GM08714 (cell line): ENCODE results near the gene SLC7A6.
A peak's percentile ranks its signal among the peaks of the same experiment; 100 is the strongest.

Experiments
- H3K4me3 ChIP-seq: fragments of 200-500 bp; sonication (Bioruptor generic); 2 replicates; pipeline ENCODE4 v1.5.1; 2014; ENCODE audit warnings: mild to moderate bottlenecking, low read length, inconsistent platforms
- ZNF274 ChIP-seq: IDR thresholded peaks from 2 replicates; pipeline ENCODE4 v1.6.1; 2012; ENCODE audit warnings: mild to moderate bottlenecking, low read depth, low read length

Gene SLC7A6

DNA sequence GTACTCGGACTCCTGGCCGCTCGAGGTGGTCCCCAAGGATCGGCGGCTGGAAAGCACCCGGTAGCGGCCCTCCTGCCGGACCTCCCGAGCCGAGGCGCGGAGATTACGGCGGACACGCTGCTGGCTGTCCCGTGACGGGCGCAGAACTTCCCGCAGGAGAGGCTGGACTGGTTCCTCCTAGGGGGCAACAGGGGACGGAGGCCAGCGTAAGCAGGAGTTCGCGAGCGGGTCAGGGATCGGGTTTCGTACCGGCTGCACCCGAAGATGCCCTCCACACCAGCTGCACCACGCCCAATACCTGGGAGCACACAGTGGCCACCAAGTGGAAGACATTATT, 46.1 kb downstream of the SLC7A6 start:
- TF ChIP-seq ZNF274, result no peak
- H3K4me3 ChIP-seq, result peak overlapping the region; percentile 75

DNA sequence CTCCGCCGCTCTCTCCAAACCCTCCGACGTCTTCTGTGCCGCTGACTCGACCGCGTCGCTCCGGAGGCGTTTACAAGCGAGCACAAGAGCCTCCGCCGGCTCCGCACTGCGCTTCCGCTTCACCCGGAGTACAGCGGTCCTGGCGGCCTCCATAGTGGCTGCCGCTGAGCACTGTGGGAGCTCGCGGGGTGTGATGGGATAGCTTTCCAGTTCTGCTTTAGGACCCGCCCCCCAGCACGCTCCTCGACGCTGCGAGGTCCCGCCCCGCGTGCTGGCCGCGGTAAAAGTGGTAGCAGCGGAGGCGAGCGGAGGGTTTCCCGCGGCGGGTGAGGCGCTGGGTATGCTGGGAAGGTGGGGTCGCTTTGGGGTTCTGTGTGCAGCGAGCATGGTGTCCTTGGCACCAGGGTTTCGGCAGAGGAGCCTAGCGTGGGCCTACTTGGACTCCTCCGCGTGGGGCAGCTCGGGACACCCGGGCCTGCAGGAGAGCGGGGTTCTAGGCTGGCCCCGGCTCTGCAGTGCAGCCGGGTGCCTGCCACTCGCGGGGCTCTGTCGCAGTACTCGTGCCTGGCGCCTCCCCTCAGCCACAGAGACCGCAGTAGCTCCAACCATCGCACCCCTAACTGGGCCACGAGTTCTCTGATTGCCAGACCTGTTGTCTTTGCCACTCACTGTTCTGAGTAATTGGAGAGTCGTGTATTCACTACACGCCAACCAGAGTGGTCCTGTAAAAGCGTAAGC, 46.6 kb downstream of the SLC7A6 start, which contains the start of the genes PRMT7 and SLC7A6OS:
PRMT7 (plus strand) TSS at position 246 of the 738 bp plus-strand sequence. CDS start 4,961 bp downstream, outside the sequence.
SLC7A6OS (minus strand) TSS at position 173 of the 738 bp plus-strand sequence; CDS start at position 153, 20 bp downstream.
- TF ChIP-seq ZNF274, result no peak
- peak within 1 kb of the TSS; percentile 75 for H3K4me3 ChIP-seq

DNA sequence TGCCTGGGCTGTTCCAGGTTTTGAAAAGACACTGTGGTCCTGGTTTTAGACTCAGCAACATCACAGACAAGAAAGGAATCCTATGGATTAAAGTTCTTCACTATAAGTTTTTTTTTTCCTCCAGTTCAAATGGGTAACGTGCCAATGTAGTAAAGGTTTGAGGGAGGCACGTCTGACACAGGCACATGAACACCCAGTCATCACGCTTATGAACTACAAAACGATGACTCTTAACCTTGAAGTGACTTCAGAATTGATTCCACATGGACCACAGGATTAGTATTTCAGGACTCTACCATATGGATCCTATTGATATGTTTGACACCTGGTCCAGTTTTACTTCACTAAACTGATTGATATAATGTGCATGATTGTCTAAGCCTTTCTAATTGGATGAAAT, 48.8 kb downstream of the SLC7A6 start:
- H3K4me3 ChIP-seq, result no peak overlapping the region
- TF ChIP-seq ZNF274, result no peak

DNA sequence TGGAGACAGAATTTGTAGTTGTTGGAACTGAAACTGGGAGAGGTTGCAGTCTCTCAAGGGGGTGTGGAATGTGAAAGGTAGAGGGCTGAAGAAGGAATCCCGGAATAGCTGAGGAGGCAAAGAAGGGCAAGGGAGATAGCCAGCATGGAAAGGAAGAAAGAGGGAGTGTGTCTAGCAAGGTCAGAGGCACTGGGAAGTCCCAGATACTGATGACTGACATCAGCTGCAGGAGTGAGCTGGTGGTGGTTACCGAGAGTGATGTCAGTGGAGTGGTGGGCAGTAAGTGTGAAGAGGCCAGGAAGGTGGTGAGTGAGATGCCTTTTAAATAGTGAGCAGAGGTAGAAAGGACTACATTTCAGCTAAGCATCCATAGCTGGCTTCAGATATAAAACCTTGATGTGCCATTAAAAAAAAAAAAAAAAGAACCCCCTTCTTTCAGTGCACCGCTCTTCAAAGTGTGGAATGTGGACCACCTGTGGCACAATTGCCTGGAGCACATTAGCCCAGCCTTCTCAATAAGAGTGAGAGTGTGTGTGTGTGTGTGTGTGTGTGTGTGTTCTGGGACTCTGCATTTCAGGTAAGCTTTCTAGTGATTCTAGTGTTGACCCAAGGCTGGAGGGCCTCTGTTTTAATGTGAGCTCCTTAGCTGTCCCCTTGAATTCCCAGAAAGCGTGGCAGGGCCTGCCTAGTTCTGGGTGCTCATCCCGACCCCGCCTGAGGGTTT, 55.0 kb downstream of the SLC7A6 start:
- TF ChIP-seq ZNF274, result no peak
- no peak overlapping the region for H3K4me3 ChIP-seq

DNA sequence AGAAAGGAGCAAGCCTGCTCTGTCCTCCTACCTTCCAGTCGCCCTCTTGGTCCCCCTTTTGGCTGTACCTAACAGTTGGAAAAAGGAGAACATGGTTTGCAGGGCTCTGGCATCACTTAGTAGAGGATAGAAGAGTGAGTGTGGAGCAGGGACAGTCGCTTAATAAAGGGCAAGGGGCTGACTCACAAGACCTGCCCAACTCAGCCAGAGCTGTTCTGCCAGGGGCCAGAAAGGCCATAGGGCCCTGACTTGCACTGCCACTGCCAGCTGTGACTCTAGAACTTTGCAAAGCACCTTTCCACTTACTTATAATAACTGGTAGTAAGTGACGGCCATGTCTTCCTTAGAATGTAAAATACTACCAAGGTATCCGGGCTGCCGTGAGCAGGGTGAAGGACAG, 60.0 kb downstream of the SLC7A6 start:
- TF ChIP-seq ZNF274, result no peak
- no peak overlapping the region for H3K4me3 ChIP-seq

DNA sequence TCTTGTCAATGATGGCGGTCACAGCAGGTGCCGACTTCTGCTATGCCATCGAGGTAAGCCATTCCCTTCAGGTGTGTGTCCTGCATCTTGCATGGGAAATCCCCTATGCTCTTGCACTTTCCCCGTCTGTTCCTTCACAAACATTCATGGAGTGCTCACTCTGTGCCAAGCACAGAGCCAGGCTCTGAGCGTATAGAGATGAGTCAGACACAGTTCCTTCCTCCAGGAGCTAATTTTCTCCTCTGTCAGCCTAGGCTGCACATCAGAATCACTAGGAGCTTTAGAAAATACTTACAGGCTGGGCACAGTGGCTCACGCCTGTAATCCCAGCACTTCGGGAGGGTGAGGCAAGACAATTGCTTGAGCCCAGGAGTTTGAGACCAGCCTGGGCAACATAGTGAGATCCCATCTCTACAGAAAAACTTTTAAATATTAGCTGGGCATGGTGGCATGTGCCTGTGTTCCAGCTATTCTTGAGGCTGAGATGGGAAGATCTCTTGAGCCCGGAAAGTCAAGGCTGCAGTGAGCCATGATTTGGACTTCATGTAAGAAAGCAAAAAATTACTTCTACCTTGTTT, 60.5 kb downstream of the SLC7A6 start:
- no peak for TF ChIP-seq ZNF274
- no peak overlapping the region for H3K4me3 ChIP-seq

DNA sequence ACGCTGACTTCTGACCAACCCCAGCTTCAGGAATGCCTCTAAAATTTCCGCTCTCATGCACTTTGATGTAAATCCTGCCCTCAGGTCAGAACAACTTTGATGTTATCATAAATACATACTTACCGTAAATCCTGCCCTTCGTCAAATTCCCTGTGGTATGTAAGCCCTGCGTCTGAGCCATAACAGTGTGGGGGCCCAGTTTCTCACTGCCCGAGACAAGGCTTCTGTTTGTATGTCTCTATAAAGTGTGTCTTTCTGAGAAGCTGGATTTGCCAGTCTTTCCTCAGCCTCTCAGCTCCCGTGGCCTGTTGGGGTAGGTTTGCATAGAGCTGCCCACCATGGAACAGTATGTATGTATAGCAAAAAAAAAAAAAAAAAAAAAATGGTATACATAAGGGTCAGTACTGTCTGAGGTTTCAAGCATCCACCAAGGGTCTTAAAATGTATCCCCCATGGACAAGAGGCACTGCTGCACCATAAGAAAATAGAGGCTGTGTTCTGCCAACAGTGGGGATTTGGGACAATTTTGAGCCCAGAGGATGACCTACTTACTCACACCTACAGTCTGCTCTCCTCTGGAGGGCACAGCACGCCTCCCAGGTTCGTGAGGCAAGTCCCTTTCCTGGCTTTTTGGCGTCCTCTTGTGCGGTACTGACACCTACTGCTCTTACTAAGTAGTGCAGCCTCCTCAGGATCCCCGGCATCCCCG, 64.0 kb downstream of the SLC7A6 start:
- no peak overlapping the region for H3K4me3 ChIP-seq
- TF ChIP-seq ZNF274, result no peak

DNA sequence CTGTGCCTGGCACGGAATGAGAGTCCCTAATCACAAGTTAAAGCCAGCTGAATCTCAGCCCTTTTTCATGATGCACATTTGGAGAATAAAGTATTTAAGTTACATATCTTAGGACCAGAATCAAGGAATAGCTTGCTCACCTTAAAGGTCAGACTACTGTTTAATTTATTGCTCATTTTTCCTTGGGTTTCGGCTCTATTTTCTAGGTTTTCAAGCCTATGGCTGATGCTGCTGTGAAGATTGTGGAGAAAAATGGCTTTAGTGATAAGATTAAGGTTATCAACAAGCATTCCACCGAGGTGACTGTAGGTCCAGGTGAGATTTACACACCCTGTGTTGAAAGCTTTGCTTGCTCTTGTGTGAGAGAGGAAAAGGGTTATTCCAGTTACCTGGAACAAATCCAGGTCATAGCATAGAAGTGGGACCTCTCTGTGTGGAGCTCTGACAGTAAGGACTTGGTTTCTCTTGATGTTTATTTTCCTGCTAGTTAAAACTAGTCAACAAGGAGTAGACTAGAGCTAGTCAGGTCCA, 64.6 kb downstream of the SLC7A6 start:
- no peak overlapping the region for H3K4me3 ChIP-seq
- no peak for TF ChIP-seq ZNF274

DNA sequence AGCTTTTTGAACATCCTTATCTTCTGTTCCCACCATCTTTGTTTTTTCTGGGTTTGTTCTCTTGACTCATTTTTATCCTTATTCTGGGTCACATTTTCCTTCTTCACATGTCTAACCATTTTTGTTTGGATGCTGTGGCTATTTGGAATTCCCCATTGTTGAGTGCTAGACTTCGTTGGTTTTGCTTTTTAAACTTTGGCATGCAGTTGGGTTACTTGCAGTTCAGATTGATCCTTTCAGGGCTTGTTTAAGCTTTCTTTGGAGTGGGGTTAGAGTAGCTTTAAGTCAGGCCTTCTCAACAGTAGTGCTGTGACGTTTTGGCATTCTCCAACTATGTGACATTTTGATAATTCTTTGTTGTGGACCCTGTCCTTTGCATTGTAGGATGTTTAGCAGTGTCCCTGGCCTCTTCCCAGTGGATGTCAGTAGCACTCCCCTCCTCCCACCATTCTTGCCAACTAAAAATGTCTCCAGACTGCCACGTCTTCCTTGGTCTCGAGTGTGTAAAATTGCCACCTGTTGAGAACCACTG, 67.6 kb downstream of the SLC7A6 start:
- no peak for TF ChIP-seq ZNF274
- H3K4me3 ChIP-seq, result no peak overlapping the region; the same call in 1 of the 2 replicates

DNA sequence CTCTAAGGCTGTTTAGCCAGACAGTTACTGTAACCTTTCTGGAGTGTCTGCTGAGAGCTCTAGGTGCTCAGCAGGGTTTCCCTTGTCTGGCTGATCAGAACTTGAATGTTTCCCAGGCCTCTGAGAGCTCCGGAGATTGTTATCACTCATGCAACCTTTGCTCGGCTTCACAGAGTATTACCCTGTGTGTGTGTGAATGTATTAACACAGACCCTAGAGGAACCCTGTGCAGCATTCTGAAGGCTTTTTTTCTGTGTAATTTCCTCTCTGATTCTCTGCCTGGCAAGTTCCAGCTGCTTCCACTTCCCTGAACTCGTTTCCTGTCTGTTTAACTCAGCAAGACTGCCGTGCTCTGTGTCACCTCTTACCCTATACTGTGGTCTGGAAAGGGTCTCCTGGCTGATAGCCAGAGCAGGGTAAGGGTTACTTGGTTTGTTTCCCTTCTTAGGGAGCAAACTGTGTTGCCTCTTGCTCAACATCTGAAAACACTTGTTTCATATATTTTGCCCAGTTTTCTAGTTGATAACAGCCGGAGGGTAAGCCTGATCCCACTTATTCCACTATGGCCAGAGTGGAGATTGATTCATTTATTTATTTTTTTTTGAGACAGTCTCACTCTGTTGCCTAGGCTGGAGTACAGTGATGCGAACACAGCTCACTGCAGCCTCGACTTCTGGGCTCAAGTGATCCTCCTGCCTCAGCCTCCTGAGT, 68.2 kb downstream of the SLC7A6 start:
- no peak overlapping the region; the same call in 1 of the 2 replicates for H3K4me3 ChIP-seq
- TF ChIP-seq ZNF274, result no peak

DNA sequence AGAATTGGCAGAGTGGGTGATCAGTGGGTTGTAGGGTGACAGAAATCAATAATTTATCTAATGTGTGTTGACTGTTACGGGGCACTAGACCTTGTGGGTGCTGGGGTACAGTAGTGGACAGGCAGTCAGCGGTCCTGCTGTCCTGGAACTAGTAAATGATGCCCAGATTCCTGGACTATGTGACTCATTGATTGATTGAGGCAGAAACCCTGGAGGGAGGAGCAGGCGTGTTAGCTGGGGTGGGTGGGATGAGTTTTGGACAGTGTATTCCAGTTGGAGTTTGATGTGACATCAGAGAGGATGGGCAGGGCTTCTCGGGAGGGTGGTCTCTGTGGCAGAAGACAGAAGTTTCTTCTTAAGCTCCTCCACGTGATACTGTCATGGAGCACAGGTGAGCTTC, 70.8 kb downstream of the SLC7A6 start:
- TF ChIP-seq ZNF274, result no peak
- no peak overlapping the region for H3K4me3 ChIP-seq

DNA sequence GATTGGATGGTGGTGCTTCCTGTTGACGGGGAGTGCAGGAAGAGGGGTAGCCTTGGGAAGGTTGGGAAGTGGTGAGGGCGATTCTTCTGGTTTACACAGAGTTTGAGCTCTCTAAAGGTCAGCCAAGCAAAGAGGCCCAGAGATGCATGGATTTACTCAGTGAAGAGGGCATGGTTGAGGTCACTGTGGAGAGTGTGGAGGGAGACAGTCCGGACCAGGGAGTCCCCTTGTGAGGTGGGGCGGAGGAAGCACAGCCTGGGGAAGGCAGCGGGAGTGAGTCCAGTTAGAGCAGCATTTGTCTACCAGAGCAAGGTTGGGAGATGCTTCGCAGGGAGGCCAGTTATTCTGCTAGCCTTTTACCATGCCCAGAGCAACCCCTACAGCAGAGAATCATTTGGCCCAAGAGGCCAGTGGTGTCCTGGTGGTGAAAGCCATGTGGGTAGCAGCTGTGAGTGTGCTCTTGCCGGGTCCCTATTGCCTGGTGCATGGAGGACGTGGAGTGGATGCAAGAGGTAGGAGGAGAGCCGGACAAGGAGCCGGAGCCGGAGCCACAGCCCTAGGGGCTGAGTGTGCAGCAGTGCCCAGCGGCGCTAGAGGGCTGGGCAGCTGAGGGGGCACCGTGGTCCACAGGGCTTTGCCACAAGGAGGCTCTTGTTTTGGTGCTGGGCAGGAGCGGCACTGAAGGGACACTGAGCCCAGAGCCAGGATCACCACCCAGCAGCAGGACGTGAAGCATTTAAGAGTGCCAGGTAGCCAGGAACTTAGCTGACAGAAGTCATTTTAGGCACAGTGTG, 74.2 kb downstream of the SLC7A6 start:
- H3K4me3 ChIP-seq, result no peak overlapping the region
- no peak for TF ChIP-seq ZNF274
